Dedifferentiated amniotic fluid mesenchymal stem cell (primary cell): ENCODE results near the gene GBF1.
A peak's percentile ranks its signal among the peaks of the same experiment; 100 is the strongest.
"Not testable (repeated sequence)": the region's sequence is repeated elsewhere in the genome, so short reads cannot be mapped to it uniquely, and the experiment has no call there.

Source experiments
- DNase-seq: peaks from one replicate; pipeline ENCODE4 v3.0.0-alpha.2; 2016; ENCODE audit errors: extremely low spot score

The GBF1 gene

GRCh38 chr10:102302611-102303010 lies 57.3 kb downstream of the GBF1 start:
- no peak for DNase-seq

- DNase-seq = no peak
Observed at GRCh38 chr10:102306006-102306405, 60.7 kb downstream of the GBF1 start.

GRCh38 chr10:102306710-102307109 lies 61.4 kb downstream of the GBF1 start:
- DNase-seq = no peak

- not testable (repeated sequence) for DNase-seq
Observed at GRCh38 chr10:102308318-102308717, 63.0 kb downstream of the GBF1 start.

GRCh38 chr10:102309236-102309635 lies 63.9 kb downstream of the GBF1 start:
- DNase-seq = no peak

- no peak for DNase-seq
Observed at GRCh38 chr10:102309916-102310315, 64.6 kb downstream of the GBF1 start.

GRCh38 chr10:102310361-102311024 lies 65.2 kb downstream of the GBF1 start:
- DNase-seq = peak; percentile 63

- no peak for DNase-seq
Observed at GRCh38 chr10:102311025-102311420, 65.7 kb downstream of the GBF1 start.

- no peak for DNase-seq
Observed at GRCh38 chr10:102312683-102313082, 67.4 kb downstream of the GBF1 start.

- DNase-seq = no peak
Observed at GRCh38 chr10:102313221-102313896, 68.0 kb downstream of the GBF1 start.

GRCh38 chr10:102314801-102315200 lies 69.5 kb downstream of the GBF1 start:
- DNase-seq = no peak

- no peak for DNase-seq
Observed at GRCh38 chr10:102316421-102316820, 71.1 kb downstream of the GBF1 start.

- DNase-seq = no peak
Observed at GRCh38 chr10:102322914-102323313, 77.6 kb downstream of the GBF1 start.

GRCh38 chr10:102324061-102324460 lies 78.7 kb downstream of the GBF1 start:
- DNase-seq = no peak

GRCh38 chr10:102326031-102326430 lies 80.7 kb downstream of the GBF1 start:
- DNase-seq = no peak

- DNase-seq = no peak
Observed at GRCh38 chr10:102327002-102327401, 81.7 kb downstream of the GBF1 start.

- no peak for DNase-seq
Observed at GRCh38 chr10:102327641-102328040, 82.3 kb downstream of the GBF1 start.

GRCh38 chr10:102332772-102333171 lies 87.4 kb downstream of the GBF1 start:
- DNase-seq = no peak

- DNase-seq = no peak
Observed at GRCh38 chr10:102334101-102334500, 88.8 kb downstream of the GBF1 start.

- DNase-seq = no peak
Observed at GRCh38 chr10:102335184-102335583, 89.9 kb downstream of the GBF1 start.

GRCh38 chr10:102341038-102341688 lies 95.8 kb downstream of the GBF1 start:
- DNase-seq = no peak

GRCh38 chr10:102342458-102342857 lies 97.1 kb downstream of the GBF1 start:
- DNase-seq = no peak

GRCh38 chr10:102342958-102343357 lies 97.6 kb downstream of the GBF1 start:
- DNase-seq = no peak
